NB4 (cell line): Measurements from ENCODE around the gene RNF112.

Source experiments
- DNase-seq: peaks from one replicate; pipeline ENCODE4 v3.0.0; 2010; ENCODE audit warnings: low read depth
- H3K4me3 ChIP-seq: one replicate; pipeline ENCODE4 v1.5.1; 2011; ENCODE audit warnings: mild to moderate bottlenecking, low read depth, low read length, moderate library complexity
- MAX ChIP-seq: IDR thresholded peaks from 2 replicates; pipeline ENCODE4 v1.6.1; 2011; ENCODE audit warnings: low read depth, low read length
- MYC ChIP-seq: IDR thresholded peaks from 2 replicates; pipeline ENCODE4 v1.6.1; 2011; ENCODE audit warnings: low read depth, low read length
- POLR2A ChIP-seq: IDR thresholded peaks from 2 replicates; pipeline ENCODE4 v1.6.1; 2011; ENCODE audit warnings: mild to moderate bottlenecking; ENCODE audit not compliant: insufficient read length; ENCODE audit errors: extremely low read depth
- TF ChIP-seq, protein P1 (sequence below): IDR thresholded peaks from one replicate; pipeline ENCODE4 v1.5.1; 2012; ENCODE audit warnings: low read depth, low read length

Gene RNF112

GRCh38 chr17:19402171-19402570, 8.9 kb upstream of the RNF112 start:
- DNase-seq, result no peak
- no peak for TF ChIP-seq MYC
- TF ChIP-seq POLR2A, result no peak
- TF ChIP-seq MAX, result no peak
- TF ChIP-seq, protein P1, sequence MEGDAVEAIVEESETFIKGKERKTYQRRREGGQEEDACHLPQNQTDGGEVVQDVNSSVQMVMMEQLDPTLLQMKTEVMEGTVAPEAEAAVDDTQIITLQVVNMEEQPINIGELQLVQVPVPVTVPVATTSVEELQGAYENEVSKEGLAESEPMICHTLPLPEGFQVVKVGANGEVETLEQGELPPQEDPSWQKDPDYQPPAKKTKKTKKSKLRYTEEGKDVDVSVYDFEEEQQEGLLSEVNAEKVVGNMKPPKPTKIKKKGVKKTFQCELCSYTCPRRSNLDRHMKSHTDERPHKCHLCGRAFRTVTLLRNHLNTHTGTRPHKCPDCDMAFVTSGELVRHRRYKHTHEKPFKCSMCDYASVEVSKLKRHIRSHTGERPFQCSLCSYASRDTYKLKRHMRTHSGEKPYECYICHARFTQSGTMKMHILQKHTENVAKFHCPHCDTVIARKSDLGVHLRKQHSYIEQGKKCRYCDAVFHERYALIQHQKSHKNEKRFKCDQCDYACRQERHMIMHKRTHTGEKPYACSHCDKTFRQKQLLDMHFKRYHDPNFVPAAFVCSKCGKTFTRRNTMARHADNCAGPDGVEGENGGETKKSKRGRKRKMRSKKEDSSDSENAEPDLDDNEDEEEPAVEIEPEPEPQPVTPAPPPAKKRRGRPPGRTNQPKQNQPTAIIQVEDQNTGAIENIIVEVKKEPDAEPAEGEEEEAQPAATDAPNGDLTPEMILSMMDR, result no peak
- no peak overlapping the region for H3K4me3 ChIP-seq

GRCh38 chr17:19403021-19403420, 8.0 kb upstream of the RNF112 start:
- TF ChIP-seq MAX, result no peak
- TF ChIP-seq, protein P1, result no peak
- TF ChIP-seq POLR2A, result no peak
- no peak for DNase-seq
- H3K4me3 ChIP-seq, result no peak overlapping the region

DNA sequence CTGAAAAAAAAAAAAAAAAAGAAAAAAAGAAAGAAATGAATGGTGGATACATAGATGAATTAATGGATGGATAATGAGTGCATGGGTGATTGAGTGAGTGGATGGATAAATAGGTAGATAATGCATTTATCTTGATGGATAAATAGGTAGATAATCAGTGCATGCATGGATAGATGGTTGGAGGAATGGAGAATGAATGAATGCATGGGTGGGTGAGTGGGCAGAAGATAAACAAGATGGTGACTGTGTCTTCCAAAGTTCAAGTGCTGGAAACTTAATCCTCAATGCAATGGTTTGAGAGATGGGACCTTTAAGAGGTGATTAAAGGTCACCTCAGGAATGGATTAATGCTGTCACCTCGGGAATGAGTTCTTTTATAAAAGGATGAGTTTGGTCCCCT, 6.8 kb upstream of the RNF112 start:
- TF ChIP-seq POLR2A (no peak), MAX (no peak), MYC (no peak)
- TF ChIP-seq, protein P1, result no peak
- no peak for DNase-seq
- no peak overlapping the region for H3K4me3 ChIP-seq

DNA sequence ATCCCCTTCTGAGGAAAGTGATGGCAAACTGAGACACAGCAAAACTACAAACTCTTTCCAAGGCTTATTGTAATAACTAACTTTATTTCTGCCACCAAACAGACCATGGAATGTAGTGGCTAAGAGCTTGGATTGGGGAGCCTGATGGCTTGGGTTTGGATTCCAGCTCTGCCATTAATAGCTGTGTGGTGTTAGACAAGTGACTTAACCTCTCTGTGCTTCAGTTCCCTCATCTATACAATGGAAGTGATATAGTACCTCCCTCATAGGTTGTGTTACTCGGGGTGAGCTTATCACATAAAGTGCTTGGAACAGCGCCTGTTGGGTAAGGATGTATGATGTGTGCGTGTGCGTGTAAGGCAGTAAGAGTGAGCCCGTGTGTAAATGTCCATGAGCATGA, 5.9 kb upstream of the RNF112 start:
- no peak for DNase-seq
- TF ChIP-seq POLR2A, result no peak
- TF ChIP-seq, protein P1, result no peak
- no peak for TF ChIP-seq MYC
- TF ChIP-seq MAX, result no peak
- no peak overlapping the region for H3K4me3 ChIP-seq

DNA sequence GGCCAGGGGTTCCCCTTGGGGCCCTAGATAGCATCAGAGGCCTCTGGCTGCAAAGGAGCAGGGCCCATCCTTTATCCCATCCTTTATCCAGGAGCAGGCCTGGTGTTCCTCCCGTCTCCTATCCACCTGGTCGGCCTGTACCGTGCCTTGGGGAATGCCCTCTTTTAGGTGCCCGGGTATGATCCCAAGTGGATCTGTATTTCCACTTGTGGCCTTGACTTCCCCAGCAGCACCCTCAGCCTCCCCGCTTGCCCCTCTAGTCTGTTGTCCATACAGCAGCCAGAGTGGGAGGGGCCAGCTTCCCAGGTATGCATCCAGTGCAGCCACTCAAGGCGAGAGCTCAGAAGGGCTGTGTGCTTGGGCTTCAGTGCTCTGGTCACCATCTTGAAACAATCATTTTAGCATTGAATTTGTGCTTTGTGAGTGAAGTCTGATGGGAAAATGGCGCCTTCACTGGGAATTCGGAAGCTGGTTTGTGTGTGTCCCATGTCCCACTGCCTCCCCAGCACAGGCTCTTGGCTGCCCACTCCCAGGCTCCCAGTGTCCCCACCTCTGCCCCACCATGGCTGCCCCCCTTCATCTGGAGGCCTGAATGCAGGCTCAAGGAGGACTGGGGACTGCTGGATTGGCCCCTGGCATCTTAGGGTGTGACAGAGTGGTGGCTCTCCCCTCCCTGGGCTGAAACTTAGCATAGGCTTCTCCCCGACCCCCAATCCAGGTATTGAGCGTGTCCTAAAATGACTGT, 3.3 kb upstream of the RNF112 start:
- H3K4me3 ChIP-seq, result no peak overlapping the region
- no peak for TF ChIP-seq MYC
- no peak for TF ChIP-seq POLR2A
- DNase-seq, result no peak

- no peak for DNase-seq
- TF ChIP-seq, protein P1, result no peak
- no peak for TF ChIP-seq POLR2A
- no peak for TF ChIP-seq MYC
- no peak for TF ChIP-seq MAX
- no peak overlapping the region for H3K4me3 ChIP-seq
Measured at GRCh38 chr17:19408346-19408710, 2.7 kb upstream of the RNF112 start.
